Measurements from ENCODE around the gene CLCNKA. TPM values are rescaled to one million over a fixed set of nuclear protein-coding genes. Genes with fewer than 3 reads are reported as not detected.

The CLCNKA gene
- total RNA-seq, 1 experiment from 2014 or later = 0.10 TPM

- ATAC-seq (0 out of 2 replicates have a peak, but pooled peaks have one; percentile 13), DNase-seq (ENCODE audit: low read depth, low spot score) (no peak)
- intact Hi-C loops (cut with micrococcal nuclease) = no loop called here
- ChIA-PET CTCF (no interaction called here), POLR2A (no interaction called here), RAD21 (ENCODE audit: low non-redundant PET in 1 of 2, low total read pairs in 2 of 2, uncharacterized antibody in 2 of 2, unreplicated experiment in 2 of 2) (no interaction called here)
- Histone ChIP-seq H3K36me3 (ENCODE audit: control insufficient read depth in 1 of 2, insufficient read depth in 2 of 2, low read length in 2 of 2) (no peaks in the 10 kb centered on the region), H3K9me2 (ENCODE audit: insufficient read depth) (no peaks in the 10 kb centered on the region), H3K4me1 (ENCODE audit: control insufficient read depth in 1 of 2, insufficient read depth in 2 of 2, low read length in 2 of 2) (peaks cover 2 to 9% of the 10 kb centered on the region in 2 experiments; a peak in 2 of 4 replicates), H3K27me3 (ENCODE audit: insufficient read depth, low read length) (no peaks in the 10 kb centered on the region), H3K4me3 (replicated peaks in 1 of 2; ENCODE audit: low read depth in 1 of 2, low read length in 2 of 2) (no peak overlapping the region), H3K4me2 (ENCODE audit: low read length) (no peak overlapping the region), H4K20me1 (ENCODE audit: insufficient read depth) (no peaks in the 10 kb centered on the region), H3K79me2 (ENCODE audit: insufficient read depth, low read length) (no peaks in the 10 kb centered on the region), H2AFZ (ENCODE audit: low read depth, low read length, poor library complexity, severe bottlenecking) (no peak overlapping the region), H3K27ac (ENCODE audit: low read depth, low read length) (no peak overlapping the region), H3K9me3 (ENCODE audit: control insufficient read depth in 1 of 2, insufficient read depth in 1 of 2, low read depth in 1 of 2, low read length in 2 of 2) (no peaks in the 10 kb centered on the region), H3K9ac (ENCODE audit: low read length) (no peak overlapping the region)
- TF ChIP-seq POLR2AphosphoS5 (IDR thresholded peaks at IDR 0.05; ENCODE audit: low read depth, low read length) = no peak
- no peak for TF ChIP-seq FOSL1 (IDR thresholded peaks at IDR 0.05; ENCODE audit: low read depth)
- BruUV-seq (replicated peaks) = no TSS peak
Observed at GRCh38 chr1:16046842-16047241, 25.0 kb downstream of the CLCNKA start.

GRCh38 chr1:16047791-16048475, 26.1 kb downstream of the CLCNKA start:
- Histone ChIP-seq H3K9ac (ENCODE audit: low read length) (no peak overlapping the region), H3K27me3 (ENCODE audit: insufficient read depth, low read length) (no peaks in the 10 kb centered on the region), H3K27ac (ENCODE audit: low read depth, low read length) (no peak overlapping the region), H3K4me1 (ENCODE audit: control insufficient read depth in 1 of 2, insufficient read depth in 2 of 2, low read length in 2 of 2) (peaks cover 2 to 9% of the 10 kb centered on the region in 2 experiments; a peak in 2 of 4 replicates), H3K79me2 (ENCODE audit: insufficient read depth, low read length) (no peaks in the 10 kb centered on the region), H3K4me2 (ENCODE audit: low read length) (peak overlapping the region; percentile 74; the same call in 1 of the 2 replicates), H3K4me3 (replicated peaks in 1 of 2; ENCODE audit: low read depth in 1 of 2, low read length in 2 of 2) (no peak overlapping the region), H3K9me3 (ENCODE audit: control insufficient read depth in 1 of 2, insufficient read depth in 1 of 2, low read depth in 1 of 2, low read length in 2 of 2) (no peaks in the 10 kb centered on the region), H2AFZ (ENCODE audit: low read depth, low read length, poor library complexity, severe bottlenecking) (no peak overlapping the region), H3K36me3 (ENCODE audit: control insufficient read depth in 1 of 2, insufficient read depth in 2 of 2, low read length in 2 of 2) (no peaks in the 10 kb centered on the region), H4K20me1 (ENCODE audit: insufficient read depth) (no peaks in the 10 kb centered on the region), H3K9me2 (ENCODE audit: insufficient read depth) (no peaks in the 10 kb centered on the region)
- RAD21 ChIA-PET (ENCODE audit: low non-redundant PET in 1 of 2, low total read pairs in 2 of 2, uncharacterized antibody in 2 of 2, unreplicated experiment in 2 of 2) = no interaction called here
- POLR2A ChIA-PET = no interaction called here
- intact Hi-C loops (cut with micrococcal nuclease) = no loop called here
- BruUV-seq (replicated peaks) = no TSS peak
- no peak for DNase-seq (ENCODE audit: low read depth, low spot score)
- TF ChIP-seq ZFX (IDR thresholded peaks at IDR 0.05) = no peak
- TF ChIP-seq EZH2 (IDR thresholded peaks at IDR 0.05) = no peak
- TF ChIP-seq TCF7L2 (IDR thresholded peaks at IDR 0.05; ENCODE audit: borderline replicate concordance, extremely low read depth, insufficient read depth, insufficient read length) = no peak
- TF ChIP-seq SP1 (IDR thresholded peaks at IDR 0.05; ENCODE audit: low read depth) = no peak
- no peak for TF ChIP-seq JUND (IDR thresholded peaks at IDR 0.05)
- TF ChIP-seq EZH2phosphoT487 (IDR thresholded peaks at IDR 0.05; ENCODE audit: borderline replicate concordance) = no peak
- no peak for TF ChIP-seq POLR2A (IDR thresholded peaks at IDR 0.05; ENCODE audit: borderline replicate concordance, extremely low read depth, insufficient read depth, insufficient read length)
- TF ChIP-seq ZNF274 (IDR thresholded peaks at IDR 0.05; ENCODE audit: low read depth, low read length) = no peak
- no peak for TF ChIP-seq ELF1 (IDR thresholded peaks at IDR 0.05; ENCODE audit: borderline replicate concordance, low read depth)
- TF ChIP-seq SRF (IDR thresholded peaks at IDR 0.05; ENCODE audit: low read depth) = no peak
- TF ChIP-seq RAD21 (IDR thresholded peaks at IDR 0.05; ENCODE audit: low read depth) = no peak
- TF ChIP-seq EGR1 (IDR thresholded peaks at IDR 0.05; ENCODE audit: low read depth) = no peak
- TF ChIP-seq MAX (IDR thresholded peaks at IDR 0.05) = no peak
- TF ChIP-seq SIN3A (IDR thresholded peaks at IDR 0.05; ENCODE audit: low read depth) = no peak
- TF ChIP-seq CBX3 (IDR thresholded peaks at IDR 0.05; ENCODE audit: low read depth) = no peak
- TF ChIP-seq CTCF (IDR thresholded peaks at IDR 0.05 in 2 of 3, conservative IDR thresholded peaks at IDR 0.05 in 1 of 3; ENCODE audit: borderline replicate concordance in 1 of 3, insufficient read depth in 1 of 3, low read depth in 2 of 3, low read length in 2 of 3) = no peak
- TF ChIP-seq CEBPB (IDR thresholded peaks at IDR 0.05; ENCODE audit: low read depth) = no peak
- ATAC-seq = peak; percentile 3; the same call in 1 of the 2 replicates
- CTCF ChIA-PET = no interaction called here
